H9 (cell line): ENCODE measurements around the gene SARNP. TPM values are rescaled to one million over a fixed set of nuclear protein-coding genes. Genes with fewer than 3 reads are reported as not detected.
"Not testable (repeated sequence)": the region's sequence is repeated elsewhere in the genome, so short reads cannot be mapped to it uniquely, and the experiment has no call there.

Experiments used
- DNase-seq: peaks from one replicate; pipeline ENCODE4 v3.0.0-alpha.2; 2017
- H2AFZ ChIP-seq: one replicate; pipeline ENCODE4 v1.6.1; 2013; ENCODE audit warnings: mild to moderate bottlenecking, low read length, control low read depth, moderate library complexity
- H2AK5ac ChIP-seq: 2 replicates; pipeline ENCODE4 v1.6.1; 2013; ENCODE audit warnings: low read length, control low read depth, mixed read lengths; ENCODE audit not compliant: insufficient read length
- H2BK120ac ChIP-seq: one replicate; pipeline ENCODE4 v1.6.1; 2013; ENCODE audit warnings: low read depth, mild to moderate bottlenecking, low read length, control low read depth, inconsistent platforms; ENCODE audit not compliant: poor library complexity, severe bottlenecking
- H2BK12ac ChIP-seq: 2 replicates; pipeline ENCODE4 v1.6.1; 2013; ENCODE audit warnings: low read length, control low read depth, mixed read lengths, low read depth; ENCODE audit not compliant: insufficient read length
- H2BK15ac ChIP-seq: 2 replicates; pipeline ENCODE4 v1.6.1; 2013; ENCODE audit warnings: low read depth, low read length, control low read depth
- H2BK20ac ChIP-seq: one replicate; pipeline ENCODE4 v1.6.1; 2013; ENCODE audit warnings: low read depth, mild to moderate bottlenecking, low read length, control low read depth, inconsistent platforms; ENCODE audit not compliant: poor library complexity, severe bottlenecking
- H2BK5ac ChIP-seq: 2 replicates; pipeline ENCODE4 v1.6.1; 2013; ENCODE audit warnings: low read length, control low read depth, mixed read lengths; ENCODE audit not compliant: insufficient read length
- H3K14ac ChIP-seq: 2 replicates; pipeline ENCODE4 v1.6.1; 2013; ENCODE audit warnings: low read length, control low read depth; ENCODE audit not compliant: insufficient read depth
- H3K18ac ChIP-seq: 2 replicates; pipeline ENCODE4 v1.6.1; 2013; ENCODE audit warnings: low read depth, mild to moderate bottlenecking, mixed read lengths, low read length, control low read depth; ENCODE audit not compliant: insufficient read length
- H3K23ac ChIP-seq: 2 replicates; pipeline ENCODE4 v1.6.1; 2013; ENCODE audit warnings: low read length, control low read depth, mixed read lengths, low read depth; ENCODE audit not compliant: insufficient read length
- H3K23me2 ChIP-seq: 2 replicates; pipeline ENCODE4 v1.6.1; 2013; ENCODE audit warnings: low read depth, mild to moderate bottlenecking, mixed read lengths, low read length, control low read depth; ENCODE audit not compliant: insufficient read length, poor library complexity, severe bottlenecking
- H3K27ac ChIP-seq: 2 replicates; pipeline ENCODE4 v1.5.1; 2013; ENCODE audit warnings: low read length, control low read depth, mixed read lengths, low read depth; ENCODE audit not compliant: insufficient read length
- H3K27me3 ChIP-seq: 2 replicates; pipeline ENCODE4 v1.6.1; 2013; ENCODE audit warnings: low read length, control low read depth, inconsistent platforms; ENCODE audit not compliant: insufficient read depth
- H3K4ac ChIP-seq: 2 replicates; pipeline ENCODE4 v1.6.1; 2013; ENCODE audit warnings: low read depth, mild to moderate bottlenecking, control low read depth, inconsistent platforms, low read length, moderate library complexity
- H3K4me1 ChIP-seq: 2 replicates; pipeline ENCODE4 v1.6.1; 2013; ENCODE audit warnings: low read length, control low read depth, inconsistent platforms; ENCODE audit not compliant: insufficient read depth
- H3K4me2 ChIP-seq: 2 replicates; pipeline ENCODE4 v1.6.1; 2013; ENCODE audit warnings: low read length, control low read depth, mixed read lengths; ENCODE audit not compliant: insufficient read length, insufficient read depth
- H3K56ac ChIP-seq: 2 replicates; pipeline ENCODE4 v1.6.1; 2013; ENCODE audit warnings: low read depth, mild to moderate bottlenecking, mixed read lengths, low read length, control low read depth; ENCODE audit not compliant: insufficient read length
- H3K79me1 ChIP-seq: 2 replicates; pipeline ENCODE4 v1.6.1; 2013; ENCODE audit warnings: low read depth, mild to moderate bottlenecking, moderate library complexity, low read length, control low read depth, inconsistent platforms; ENCODE audit not compliant: insufficient read depth, poor library complexity, severe bottlenecking
- H3K79me2 ChIP-seq: 2 replicates; pipeline ENCODE4 v1.6.1; 2013; ENCODE audit warnings: low read length, control low read depth, inconsistent platforms; ENCODE audit not compliant: insufficient read depth
- H3K9ac ChIP-seq: 2 replicates; pipeline ENCODE4 v1.6.1; 2013; ENCODE audit warnings: low read length, control low read depth, mixed read lengths; ENCODE audit not compliant: insufficient read length; ENCODE audit errors: extremely low read depth
- H3K9me3 ChIP-seq: one replicate; pipeline ENCODE4 v1.6.1; 2013; ENCODE audit warnings: low read depth, low read length, inconsistent platforms; ENCODE audit not compliant: control insufficient read depth
- H3T11ph ChIP-seq: one replicate; pipeline ENCODE4 v1.6.1; 2013; ENCODE audit warnings: mild to moderate bottlenecking, low read length, control low read depth, inconsistent platforms
- H4K20me1 ChIP-seq: one replicate; pipeline ENCODE4 v1.6.1; 2013; ENCODE audit not compliant: control insufficient read depth, insufficient read length, insufficient read depth
- H4K5ac ChIP-seq: 2 replicates; pipeline ENCODE4 v1.6.1; 2013; ENCODE audit warnings: low read depth, mild to moderate bottlenecking, mixed read lengths, low read length, control low read depth; ENCODE audit not compliant: insufficient read length
- H4K8ac ChIP-seq: replicated peaks from 2 replicates; pipeline ENCODE4 v1.6.1; 2013; ENCODE audit warnings: low read length, control low read depth, mixed read lengths, low read depth; ENCODE audit not compliant: insufficient read length
- H4K91ac ChIP-seq: 2 replicates; pipeline ENCODE4 v1.6.1; 2013; ENCODE audit warnings: low read depth, mild to moderate bottlenecking, moderate library complexity, mixed read lengths, low read length, control low read depth; ENCODE audit not compliant: insufficient read length
- H3K27ac Mint-ChIP-seq, 3 experiments: 2 replicates in 2 of 3; 3 replicates in 1 of 3; pipeline ENCODE4 v1.8.0; 2020 to 2021; ENCODE audit warnings: mixed read lengths in 3 of 3, mild to moderate bottlenecking in 1 of 3, moderate library complexity in 1 of 3
- H3K27me3 Mint-ChIP-seq: 2 replicates; pipeline ENCODE4 v1.8.0; 2021; ENCODE audit warnings: low read depth, mild to moderate bottlenecking, moderate library complexity, mixed read lengths
- H3K36me3 Mint-ChIP-seq, 3 experiments: 2 replicates in 2 of 3; 3 replicates in 1 of 3; pipeline ENCODE4 v1.8.0; 2020 to 2021; ENCODE audit warnings: low read depth in 3 of 3, mixed read lengths in 3 of 3; ENCODE audit not compliant: insufficient read depth in 1 of 3
- H3K4me1 Mint-ChIP-seq, 2 experiments: 2 replicates each; pipeline ENCODE4 v1.8.0; 2020; ENCODE audit warnings: mixed read lengths in 2 of 2
- H3K4me3 Mint-ChIP-seq, 2 experiments: 2 replicates in 1 of 2; 3 replicates in 1 of 2; pipeline ENCODE4 v1.8.0; 2020 to 2021; ENCODE audit warnings: mild to moderate bottlenecking in 2 of 2, mixed read lengths in 2 of 2, moderate library complexity in 1 of 2
- H3K9me3 Mint-ChIP-seq, 2 experiments: 2 replicates in 1 of 2; 3 replicates in 1 of 2; pipeline ENCODE4 v1.8.0; 2020; ENCODE audit warnings: mild to moderate bottlenecking in 2 of 2, mixed read lengths in 2 of 2, moderate library complexity in 1 of 2
- CTCF ChIP-seq: fragments of 200-600 bp; sonication (generic); conservative IDR thresholded peaks from 3 replicates; pipeline ENCODE4 v1.8.0; 2021; ENCODE audit warnings: antibody characterized with exemption, mild to moderate bottlenecking
- WGBS: extraction: QIAGEN DNeasy Blood & Tissue Kit; methylation state at CpG from one replicate; pipeline ENCODE4 v1.1.7; 2013; ENCODE audit warnings: missing lambda C conversion rate, low lambda C conversion rate, mixed read lengths; ENCODE audit not compliant: insufficient read length; ENCODE audit errors: extremely low coverage; 5-methylcytosine and 5-hydroxymethylcytosine counted together
- total RNA-seq: library from RNA; stranded (reverse); gene quantifications from 2 replicates; pipeline ENCODE4 v1.2.1, GENCODE V29; 2021

Gene SARNP
- total RNA-seq, 1 experiment from 2014 or later, result 127 TPM

- no peaks in the 10 kb centered on the region for H3K27me3 Mint-ChIP-seq
- peaks cover 5% of the 10 kb centered on the region in 2 experiments for H3K9me3 Mint-ChIP-seq
- no CpG with 5 or more reads among the region's 2 CpGs for WGBS
Measured at GRCh38 chr12:55865327-55865726, 47.8 kb upstream of the SARNP start.

GRCh38 chr12:55862931-55863330, 45.4 kb upstream of the SARNP start:
- not testable (repeated sequence) for H3K79me2 ChIP-seq, H2AFZ ChIP-seq, H4K20me1 ChIP-seq, H3K56ac ChIP-seq, H3K4me2 ChIP-seq, H3K4me1 Mint-ChIP-seq, H4K91ac ChIP-seq, DNase-seq, H3K27me3 Mint-ChIP-seq, H3K23me2 ChIP-seq, H2BK15ac ChIP-seq, H3K4me1 ChIP-seq, H4K8ac ChIP-seq, H2BK12ac ChIP-seq, H3T11ph ChIP-seq, H2BK5ac ChIP-seq, H3K23ac ChIP-seq, H3K18ac ChIP-seq, H3K27me3 ChIP-seq, H2AK5ac ChIP-seq, H2BK120ac ChIP-seq, H2BK20ac ChIP-seq, H3K79me1 ChIP-seq, H3K4me3 Mint-ChIP-seq, H3K14ac ChIP-seq, H3K9me3 Mint-ChIP-seq, H3K9ac ChIP-seq, H3K36me3 Mint-ChIP-seq, H3K27ac Mint-ChIP-seq, H3K9me3 ChIP-seq, H3K4ac ChIP-seq, H4K5ac ChIP-seq, H3K27ac ChIP-seq
- no CpG with 5 or more reads among the region's 13 CpGs for WGBS

More at GRCh38 chr12:55865327-55865726, 47.8 kb upstream of the SARNP start:
- no peak overlapping the region for H2BK5ac ChIP-seq
- no peak overlapping the region for H2BK120ac ChIP-seq
- H3K4me1 ChIP-seq, result no peaks in the 10 kb centered on the region
- no peak overlapping the region for H3K4me2 ChIP-seq
- peaks cover 0 to 4% (median 0%) of the 10 kb centered on the region in 3 experiments; a peak in 1 of 7 replicates for H3K36me3 Mint-ChIP-seq
- H3K27me3 ChIP-seq, result no peaks in the 10 kb centered on the region
- no peaks in the 10 kb centered on the region for H3K79me2 ChIP-seq
- no peak for TF ChIP-seq CTCF
- no peaks in the 10 kb centered on the region for H3K4me1 Mint-ChIP-seq
- no peak overlapping the region for H3K14ac ChIP-seq
- no peak overlapping the region for H2BK20ac ChIP-seq
- no peak overlapping the region for H4K91ac ChIP-seq
- no peak overlapping the region for H2AK5ac ChIP-seq
- no peak overlapping the region for H2BK12ac ChIP-seq
- no peaks in the 10 kb centered on the region for H3K23me2 ChIP-seq
- no peak overlapping the region for H4K5ac ChIP-seq
- H2AFZ ChIP-seq, result no peak overlapping the region
- no peak overlapping the region for H3K4me3 Mint-ChIP-seq
- no peaks in the 10 kb centered on the region for H3K9me3 ChIP-seq
- H3K56ac ChIP-seq, result no peak overlapping the region
- H3T11ph ChIP-seq, result no peak overlapping the region
- no peak overlapping the region for H3K27ac Mint-ChIP-seq
- H3K9ac ChIP-seq, result no peak overlapping the region
- H3K79me1 ChIP-seq, result no peaks in the 10 kb centered on the region
- no peak overlapping the region for H4K8ac ChIP-seq
- H2BK15ac ChIP-seq, result no peak overlapping the region
- no peak overlapping the region for H3K23ac ChIP-seq
- H4K20me1 ChIP-seq, result no peaks in the 10 kb centered on the region
- no peak for DNase-seq
- H3K27ac ChIP-seq, result no peak overlapping the region
- H3K18ac ChIP-seq, result no peak overlapping the region
- no peak overlapping the region for H3K4ac ChIP-seq
